ENCODE measurements around the gene KRT28.
"Not testable (repeated sequence)": the region's sequence is repeated elsewhere in the genome, so short reads cannot be mapped to it uniquely, and the experiment has no call there.

Gene KRT28

GRCh38 chr17:40814657-40815056 is 14.9 kb upstream of the KRT28 start:
- H3K36me3 ChIP-seq (ENCODE audit: insufficient read depth, low read length): peaks cover 13% of the 10 kb centered on the region
- not testable (repeated sequence) for H3K4me3 ChIP-seq (ENCODE audit: low read length); H2AFZ ChIP-seq (ENCODE audit: low read depth, low read length); H3K27me3 ChIP-seq (ENCODE audit: insufficient read depth, low read length); H3K9me3 ChIP-seq (ENCODE audit: low read length); H3K4me1 ChIP-seq (ENCODE audit: insufficient read depth, low read length)

- Histone ChIP-seq H3K36me3 (ENCODE audit: insufficient read depth, low read length) (peaks cover 13% of the 10 kb centered on the region), H3K9me3 (ENCODE audit: low read length) (no peaks in the 10 kb centered on the region), H3K4me1 (ENCODE audit: insufficient read depth, low read length) (peaks cover 5% of the 10 kb centered on the region), H3K4me3 (ENCODE audit: low read length) (no peak overlapping the region), H2AFZ (ENCODE audit: low read depth, low read length) (no peak overlapping the region), H3K27me3 (ENCODE audit: insufficient read depth, low read length) (peaks cover 3% of the 10 kb centered on the region)
These were observed 14.0 kb upstream of the KRT28 start for GRCh38 chr17:40813804-40814203.

GRCh38 chr17:40812639-40813038 is 12.9 kb upstream of the KRT28 start:
- peaks cover 11% of the 10 kb centered on the region for H3K36me3 ChIP-seq (ENCODE audit: insufficient read depth, low read length)

GRCh38 chr17:40810494-40810893 is 10.7 kb upstream of the KRT28 start:
- peaks cover 23% of the 10 kb centered on the region for H3K27me3 ChIP-seq (ENCODE audit: insufficient read depth, low read length)
- H3K9me3 ChIP-seq (ENCODE audit: low read length): no peaks in the 10 kb centered on the region
- H3K4me3 ChIP-seq (ENCODE audit: low read length): no peak overlapping the region
- H3K36me3 ChIP-seq (ENCODE audit: insufficient read depth, low read length): no peaks in the 10 kb centered on the region
- no peak overlapping the region for H2AFZ ChIP-seq (ENCODE audit: low read depth, low read length)
- no peaks in the 10 kb centered on the region for H3K4me1 ChIP-seq (ENCODE audit: insufficient read depth, low read length)

More at GRCh38 chr17:40812639-40813038, 12.9 kb upstream of the KRT28 start:
- H3K4me1 ChIP-seq (ENCODE audit: insufficient read depth, low read length): no peaks in the 10 kb centered on the region
- H3K27me3 ChIP-seq (ENCODE audit: insufficient read depth, low read length): peaks cover 6% of the 10 kb centered on the region
- H2AFZ ChIP-seq (ENCODE audit: low read depth, low read length): no peak overlapping the region
- no peak overlapping the region for H3K4me3 ChIP-seq (ENCODE audit: low read length)
- no peaks in the 10 kb centered on the region for H3K9me3 ChIP-seq (ENCODE audit: low read length)

GRCh38 chr17:40809721-40810421 is 10.1 kb upstream of the KRT28 start:
- Histone ChIP-seq H3K27me3 (ENCODE audit: insufficient read depth, low read length) (peaks cover 28% of the 10 kb centered on the region), H3K4me1 (ENCODE audit: insufficient read depth, low read length) (no peaks in the 10 kb centered on the region), H3K4me3 (ENCODE audit: low read length) (no peak overlapping the region), H2AFZ (ENCODE audit: low read depth, low read length) (no peak overlapping the region), H3K36me3 (ENCODE audit: insufficient read depth, low read length) (no peaks in the 10 kb centered on the region), H3K9me3 (ENCODE audit: low read length) (no peaks in the 10 kb centered on the region)

GRCh38 chr17:40806131-40806530 is 6.4 kb upstream of the KRT28 start:
- no peaks in the 10 kb centered on the region for H3K36me3 ChIP-seq (ENCODE audit: insufficient read depth, low read length)
- H2AFZ ChIP-seq (ENCODE audit: low read depth, low read length): no peak overlapping the region
- no peaks in the 10 kb centered on the region for H3K9me3 ChIP-seq (ENCODE audit: low read length)
- H3K4me1 ChIP-seq (ENCODE audit: insufficient read depth, low read length): no peaks in the 10 kb centered on the region
- H3K4me3 ChIP-seq (ENCODE audit: low read length): no peak overlapping the region
- peaks cover 33% of the 10 kb centered on the region for H3K27me3 ChIP-seq (ENCODE audit: insufficient read depth, low read length)

- H2AFZ ChIP-seq (ENCODE audit: low read depth, low read length): no peak overlapping the region
- H3K27me3 ChIP-seq (ENCODE audit: insufficient read depth, low read length): peaks cover 37% of the 10 kb centered on the region
- H3K4me1 ChIP-seq (ENCODE audit: insufficient read depth, low read length): no peaks in the 10 kb centered on the region
These were observed 3.9 kb upstream of the KRT28 start for GRCh38 chr17:40803617-40804082.

GRCh38 chr17:40801157-40801556 is 1.4 kb upstream of the KRT28 start:
- H3K4me1 ChIP-seq (ENCODE audit: insufficient read depth, low read length): no peaks in the 10 kb centered on the region
- peaks cover 37% of the 10 kb centered on the region for H3K27me3 ChIP-seq (ENCODE audit: insufficient read depth, low read length)
- H3K36me3 ChIP-seq (ENCODE audit: insufficient read depth, low read length): no peaks in the 10 kb centered on the region
- H3K4me3 ChIP-seq (ENCODE audit: low read length): no peak overlapping the region
- no peaks in the 10 kb centered on the region for H3K9me3 ChIP-seq (ENCODE audit: low read length)
- no peak overlapping the region for H2AFZ ChIP-seq (ENCODE audit: low read depth, low read length)

More at GRCh38 chr17:40803617-40804082, 3.9 kb upstream of the KRT28 start:
- no peaks in the 10 kb centered on the region for H3K9me3 ChIP-seq (ENCODE audit: low read length)
- no peaks in the 10 kb centered on the region for H3K36me3 ChIP-seq (ENCODE audit: insufficient read depth, low read length)
- no peak overlapping the region for H3K4me3 ChIP-seq (ENCODE audit: low read length)

- Histone ChIP-seq H3K4me1 (ENCODE audit: insufficient read depth, low read length) (no peaks in the 10 kb centered on the region), H2AFZ (ENCODE audit: low read depth, low read length) (no peak overlapping the region), H3K36me3 (ENCODE audit: insufficient read depth, low read length) (no peaks in the 10 kb centered on the region), H3K4me3 (ENCODE audit: low read length) (no peak overlapping the region), H3K9me3 (ENCODE audit: low read length) (no peaks in the 10 kb centered on the region), H3K27me3 (ENCODE audit: insufficient read depth, low read length) (peaks cover 36% of the 10 kb centered on the region)
These were observed 622 bp upstream of the KRT28 start for GRCh38 chr17:40800381-40800780.

GRCh38 chr17:40796846-40797245 is 2.9 kb downstream of the KRT28 start:
- no peaks in the 10 kb centered on the region for H3K9me3 ChIP-seq (ENCODE audit: low read length)
- H2AFZ ChIP-seq (ENCODE audit: low read depth, low read length): no peak overlapping the region
- H3K27me3 ChIP-seq (ENCODE audit: insufficient read depth, low read length): peaks cover 47% of the 10 kb centered on the region
- H3K4me1 ChIP-seq (ENCODE audit: insufficient read depth, low read length): no peaks in the 10 kb centered on the region
- H3K4me3 ChIP-seq (ENCODE audit: low read length): no peak overlapping the region
- H3K36me3 ChIP-seq (ENCODE audit: insufficient read depth, low read length): no peaks in the 10 kb centered on the region

- Histone ChIP-seq H3K27me3 (ENCODE audit: insufficient read depth, low read length) (peaks cover 38% of the 10 kb centered on the region), H3K36me3 (ENCODE audit: insufficient read depth, low read length) (no peaks in the 10 kb centered on the region), H3K9me3 (ENCODE audit: low read length) (no peaks in the 10 kb centered on the region), H3K4me1 (ENCODE audit: insufficient read depth, low read length) (no peaks in the 10 kb centered on the region), H2AFZ (ENCODE audit: low read depth, low read length) (no peak overlapping the region), H3K4me3 (ENCODE audit: low read length) (no peak overlapping the region)
These were observed 4.6 kb downstream of the KRT28 start for GRCh38 chr17:40795019-40795667.

GRCh38 chr17:40794466-40794865 is 5.3 kb downstream of the KRT28 start:
- Histone ChIP-seq H3K27me3 (ENCODE audit: insufficient read depth, low read length) (peaks cover 38% of the 10 kb centered on the region), H3K4me1 (ENCODE audit: insufficient read depth, low read length) (no peaks in the 10 kb centered on the region), H2AFZ (ENCODE audit: low read depth, low read length) (no peak overlapping the region), H3K36me3 (ENCODE audit: insufficient read depth, low read length) (no peaks in the 10 kb centered on the region), H3K9me3 (ENCODE audit: low read length) (no peaks in the 10 kb centered on the region), H3K4me3 (ENCODE audit: low read length) (no peak overlapping the region)

- Histone ChIP-seq H3K36me3 (ENCODE audit: insufficient read depth, low read length) (no peaks in the 10 kb centered on the region), H3K4me1 (ENCODE audit: insufficient read depth, low read length) (no peaks in the 10 kb centered on the region), H2AFZ (ENCODE audit: low read depth, low read length) (no peak overlapping the region), H3K4me3 (ENCODE audit: low read length) (no peak overlapping the region), H3K27me3 (ENCODE audit: insufficient read depth, low read length) (peaks cover 40% of the 10 kb centered on the region), H3K9me3 (ENCODE audit: low read length) (no peaks in the 10 kb centered on the region)
These were observed 5.9 kb downstream of the KRT28 start for GRCh38 chr17:40793832-40794231.
